Superior temporal gyrus (tissue), 1 donor: ENCODE data around the gene MMP12.
"Not testable (repeated sequence)": the region's sequence is repeated elsewhere in the genome, so short reads cannot be mapped to it uniquely, and the experiment has no call there.

Experiments used
- DNase-seq: peaks from one replicate; pipeline ENCODE4 v3.0.0-alpha.2; 2016; ENCODE audit errors: extremely low spot score

MMP12 gene

GRCh38 chr11:102874852-102875251, at the start of gene MMP12:
MMP12 (minus strand) TSS chr11:102874982; CDS start chr11:102874937, 45 bp downstream.
- no peak for DNase-seq

- no peak for DNase-seq
Observed at GRCh38 chr11:102921587-102922220, 46.9 kb upstream of the MMP12 start.

- DNase-seq = no peak
Observed at GRCh38 chr11:102920118-102920684, 45.4 kb upstream of the MMP12 start.

- DNase-seq = no peak
Observed at GRCh38 chr11:102915044-102915375, 40.2 kb upstream of the MMP12 start.

- DNase-seq = peak; percentile 45
Observed at GRCh38 chr11:102914238-102915043, 39.7 kb upstream of the MMP12 start.

GRCh38 chr11:102912482-102912830, 37.7 kb upstream of the MMP12 start:
- DNase-seq = no peak

- no peak for DNase-seq
Observed at GRCh38 chr11:102911758-102912481, 37.1 kb upstream of the MMP12 start.

- DNase-seq = not testable (repeated sequence)
Observed at GRCh38 chr11:102905848-102906247, 31.1 kb upstream of the MMP12 start.

- DNase-seq = not testable (repeated sequence)
Observed at GRCh38 chr11:102903895-102904294, 29.1 kb upstream of the MMP12 start.

- no peak for DNase-seq
Observed at GRCh38 chr11:102900346-102900745, 25.6 kb upstream of the MMP12 start.

- no peak for DNase-seq
Observed at GRCh38 chr11:102891736-102892135, 17.0 kb upstream of the MMP12 start.

GRCh38 chr11:102886999-102887398, 12.2 kb upstream of the MMP12 start:
- no peak for DNase-seq

- DNase-seq = no peak
Observed at GRCh38 chr11:102883141-102883540, 8.4 kb upstream of the MMP12 start.

- DNase-seq = peak; percentile 33
Observed at GRCh38 chr11:102882389-102883024, 7.7 kb upstream of the MMP12 start.

- no peak for DNase-seq
Observed at GRCh38 chr11:102879801-102880200, 5.0 kb upstream of the MMP12 start.

GRCh38 chr11:102878595-102878994, 3.8 kb upstream of the MMP12 start:
- no peak for DNase-seq

- DNase-seq = not testable (repeated sequence)
Observed at GRCh38 chr11:102869354-102869964, 5.3 kb downstream of the MMP12 start.

- no peak for DNase-seq
Observed at GRCh38 chr11:102868339-102868738, 6.4 kb downstream of the MMP12 start.

GRCh38 chr11:102864724-102865123, 10.1 kb downstream of the MMP12 start:
- no peak for DNase-seq

GRCh38 chr11:102853956-102854355, 20.8 kb downstream of the MMP12 start:
- no peak for DNase-seq

- no peak for DNase-seq
Observed at GRCh38 chr11:102853055-102853454, 21.7 kb downstream of the MMP12 start.
